GF-D8 (cell line): ENCODE results near the gene GRAMD1A.
"Not testable (repeated sequence)": the region's sequence is repeated elsewhere in the genome, so short reads cannot be mapped to it uniquely, and the experiment has no call there.

Experiments used
- DNase-seq: peaks from one replicate; lab custom pipeline; 2025; lab: John Stamatoyannopoulos, UW

Gene GRAMD1A

DNA sequence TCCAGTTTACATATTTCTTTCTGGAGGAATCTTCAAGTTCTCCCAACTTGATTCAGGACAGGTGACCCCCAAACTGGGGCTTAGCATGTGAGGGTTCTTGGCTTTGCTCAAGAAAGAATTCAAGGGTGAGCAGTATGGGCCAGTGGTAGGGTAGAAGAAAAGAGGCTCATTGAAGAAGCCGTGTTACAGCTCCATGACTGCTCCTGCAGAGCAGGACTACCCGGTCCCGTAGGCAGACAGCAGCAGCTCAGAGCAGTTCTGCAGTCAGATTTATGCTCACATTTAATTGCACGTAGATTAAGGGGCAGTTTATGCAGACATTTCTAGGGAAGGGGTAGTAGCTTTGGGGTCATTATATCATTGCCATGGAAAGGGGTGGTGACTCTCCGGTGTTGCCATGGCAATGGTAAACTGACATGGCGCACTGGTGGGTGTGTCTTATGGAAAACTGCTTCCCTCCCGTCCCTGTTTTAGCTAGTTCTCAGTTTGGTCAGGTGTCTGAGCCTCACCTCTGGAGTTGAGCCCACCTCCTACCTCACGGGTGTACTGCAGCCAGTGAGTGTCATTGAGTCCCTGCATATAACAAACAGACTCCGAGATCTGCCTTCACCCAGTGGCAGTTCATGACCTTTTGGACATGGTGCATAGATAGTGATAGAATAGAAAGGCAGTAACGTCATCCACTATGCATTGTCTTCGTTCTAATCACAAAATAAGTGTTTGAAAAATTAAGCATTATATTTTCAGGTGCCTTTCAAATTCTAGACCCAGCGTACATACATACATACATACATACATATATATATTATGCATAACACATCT, 20.1 kb upstream of the GRAMD1A start:
- DNase-seq = no peak

DNA sequence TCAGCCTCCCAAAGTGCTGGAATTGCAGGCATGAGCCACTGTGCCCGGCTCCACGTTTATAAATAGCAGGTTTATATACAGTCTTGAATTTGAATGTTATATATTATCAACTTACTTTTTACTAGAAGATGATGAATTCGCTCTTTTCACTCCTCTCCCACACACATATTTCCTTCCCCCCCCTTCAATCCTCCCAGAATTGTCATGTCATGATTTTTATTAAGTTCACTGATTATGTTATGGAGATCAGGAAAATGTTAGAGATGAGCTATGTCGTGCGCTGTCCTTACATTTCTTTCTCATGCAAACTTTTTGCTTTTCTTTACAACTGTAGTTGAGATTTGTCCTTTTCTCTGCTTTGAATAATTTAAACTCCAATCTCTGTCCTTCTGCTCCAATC, 17.8 kb upstream of the GRAMD1A start:
- DNase-seq = no peak

DNA sequence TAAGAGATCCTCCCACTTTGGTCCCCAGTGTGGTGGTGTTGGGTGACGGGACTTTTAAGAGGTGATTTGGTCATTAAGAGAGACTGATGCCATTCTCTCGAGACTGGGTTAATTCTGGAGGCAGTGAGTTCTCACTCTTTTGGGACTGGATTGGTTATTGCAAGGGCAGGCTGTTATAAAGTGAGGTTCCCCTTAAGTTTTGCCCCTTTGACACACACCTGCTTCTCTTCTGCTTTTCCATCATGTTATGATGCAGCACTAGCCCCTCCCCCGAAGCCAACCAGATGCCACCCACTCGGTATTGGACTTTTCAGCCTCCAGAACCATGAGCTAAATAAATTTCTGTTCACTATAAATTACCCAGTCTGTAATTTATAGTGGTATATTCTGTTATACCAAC, 16.3 kb upstream of the GRAMD1A start:
- no peak for DNase-seq

DNA sequence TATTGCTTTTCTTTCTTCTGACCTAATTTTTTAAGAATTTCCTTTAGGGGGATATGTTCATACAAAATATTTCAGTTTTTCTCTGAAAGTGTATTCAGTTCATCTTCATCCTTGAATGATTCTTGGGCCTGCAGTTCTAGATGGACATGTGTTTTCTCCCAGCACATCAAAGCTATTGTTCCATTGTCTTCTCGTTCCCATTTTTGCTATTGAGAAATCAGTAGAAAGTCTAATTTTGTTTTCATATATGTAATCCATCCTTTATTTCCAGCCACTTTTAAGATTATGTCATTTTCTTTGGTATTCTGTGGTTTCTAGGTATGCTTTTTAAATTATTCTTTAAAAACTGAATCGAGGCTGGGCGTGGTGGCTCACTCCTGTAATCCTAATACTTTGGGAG, 15.8 kb upstream of the GRAMD1A start:
- no peak for DNase-seq

DNA sequence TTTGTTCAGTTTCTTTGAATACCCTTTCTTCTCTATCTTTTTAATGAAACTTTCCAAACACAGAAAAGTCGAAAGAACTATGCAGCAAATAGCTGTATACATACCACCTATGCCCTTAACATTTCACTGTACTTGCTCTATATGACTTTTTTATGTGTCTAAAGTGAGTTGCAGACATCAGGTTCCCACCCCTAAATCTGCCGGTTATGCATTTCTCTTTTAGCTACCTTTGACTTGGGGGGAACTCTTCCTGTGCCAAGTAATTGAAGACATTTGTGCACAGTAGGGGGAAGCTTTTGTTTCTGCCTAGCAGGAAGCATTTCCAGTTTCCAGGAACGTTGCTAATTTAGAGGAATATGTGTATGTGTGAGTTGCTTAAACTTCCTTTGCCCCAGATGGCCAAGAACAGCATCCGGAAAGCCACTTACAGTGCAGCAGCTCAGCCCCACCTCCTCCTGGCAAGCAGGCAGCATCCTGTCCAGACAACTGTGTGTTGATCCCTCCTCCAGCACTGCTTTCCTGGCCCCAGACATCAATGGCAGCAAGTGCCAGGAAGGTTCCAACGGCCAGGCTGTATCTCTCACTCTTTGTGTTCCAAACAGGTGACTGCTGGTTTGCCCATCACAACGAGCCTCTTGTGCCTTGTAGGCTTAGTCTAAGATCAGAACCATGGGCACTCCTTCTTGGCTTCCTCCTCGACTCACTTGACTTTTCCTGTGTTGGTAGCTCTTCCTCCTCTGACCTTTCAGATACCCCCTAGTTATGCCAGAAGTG, 14.7 kb upstream of the GRAMD1A start:
- peak; percentile 69 for DNase-seq

DNA sequence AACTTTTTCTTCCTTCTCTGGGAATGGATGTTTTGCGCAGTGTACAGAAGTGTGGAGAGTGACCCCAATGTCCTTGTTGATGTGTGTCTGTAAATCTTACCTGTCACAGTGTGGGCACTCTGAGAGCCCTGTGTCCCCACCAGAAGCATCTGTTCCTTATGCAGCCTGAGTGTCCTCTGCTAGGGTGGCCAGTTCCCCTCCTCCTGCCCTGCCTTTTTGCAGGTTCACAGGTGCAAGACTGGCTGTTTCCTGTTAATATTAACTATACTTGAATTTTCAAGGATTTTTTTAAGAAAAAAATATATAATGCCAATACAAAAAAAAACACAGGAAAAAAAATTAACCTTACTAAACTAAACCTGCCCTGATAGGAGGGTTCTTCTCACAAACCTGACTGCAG, 12.0 kb upstream of the GRAMD1A start:
- DNase-seq = no peak

DNA sequence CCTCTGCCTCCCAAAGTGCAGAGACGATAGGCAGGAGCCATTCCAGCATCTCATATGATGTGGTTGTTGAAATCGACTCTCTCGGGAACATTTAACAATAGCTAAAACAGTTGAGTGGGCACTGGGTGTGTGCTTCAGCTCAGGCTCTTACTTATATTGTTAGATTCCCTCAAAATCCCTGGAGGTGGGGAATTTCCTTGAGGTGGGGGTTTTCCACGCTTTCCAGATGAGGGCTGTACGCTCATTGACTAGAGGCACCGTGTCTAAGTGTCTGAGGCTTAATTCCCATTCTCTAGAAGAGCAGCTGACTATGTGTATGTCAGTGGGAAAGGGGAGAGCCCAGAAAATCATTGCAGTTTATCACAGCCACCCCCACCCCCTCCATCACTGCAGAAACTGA, 10.8 kb upstream of the GRAMD1A start:
- no peak for DNase-seq

DNA sequence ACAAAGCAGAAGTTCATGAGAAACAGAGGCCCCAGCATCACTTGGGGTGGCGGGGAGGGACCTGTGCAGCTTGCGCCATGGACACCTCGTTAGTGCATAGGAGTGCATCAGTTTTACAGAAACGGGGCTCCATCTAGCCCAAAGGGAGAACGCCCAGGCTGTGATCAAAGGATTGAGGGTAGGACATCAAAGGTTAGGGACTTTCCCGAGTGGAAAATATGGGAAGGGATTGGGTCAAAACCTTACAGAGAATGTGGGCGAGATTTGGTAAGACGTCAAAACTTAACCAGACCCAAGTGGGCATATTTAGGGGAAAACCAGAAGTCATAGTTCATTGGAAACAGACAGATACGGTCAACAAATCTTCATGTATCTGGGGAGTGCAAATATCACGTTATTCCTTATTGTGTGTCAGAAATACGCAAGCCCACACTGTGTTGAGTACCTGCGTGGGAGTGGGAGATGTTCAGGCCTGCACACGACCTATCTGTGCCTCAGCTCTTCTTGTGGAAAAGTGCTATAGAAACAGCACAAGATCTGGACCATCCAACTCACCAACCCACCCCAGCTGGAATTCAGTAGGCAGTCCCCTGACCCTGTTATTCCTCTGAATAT, 9.4 kb upstream of the GRAMD1A start:
- no peak for DNase-seq

DNA sequence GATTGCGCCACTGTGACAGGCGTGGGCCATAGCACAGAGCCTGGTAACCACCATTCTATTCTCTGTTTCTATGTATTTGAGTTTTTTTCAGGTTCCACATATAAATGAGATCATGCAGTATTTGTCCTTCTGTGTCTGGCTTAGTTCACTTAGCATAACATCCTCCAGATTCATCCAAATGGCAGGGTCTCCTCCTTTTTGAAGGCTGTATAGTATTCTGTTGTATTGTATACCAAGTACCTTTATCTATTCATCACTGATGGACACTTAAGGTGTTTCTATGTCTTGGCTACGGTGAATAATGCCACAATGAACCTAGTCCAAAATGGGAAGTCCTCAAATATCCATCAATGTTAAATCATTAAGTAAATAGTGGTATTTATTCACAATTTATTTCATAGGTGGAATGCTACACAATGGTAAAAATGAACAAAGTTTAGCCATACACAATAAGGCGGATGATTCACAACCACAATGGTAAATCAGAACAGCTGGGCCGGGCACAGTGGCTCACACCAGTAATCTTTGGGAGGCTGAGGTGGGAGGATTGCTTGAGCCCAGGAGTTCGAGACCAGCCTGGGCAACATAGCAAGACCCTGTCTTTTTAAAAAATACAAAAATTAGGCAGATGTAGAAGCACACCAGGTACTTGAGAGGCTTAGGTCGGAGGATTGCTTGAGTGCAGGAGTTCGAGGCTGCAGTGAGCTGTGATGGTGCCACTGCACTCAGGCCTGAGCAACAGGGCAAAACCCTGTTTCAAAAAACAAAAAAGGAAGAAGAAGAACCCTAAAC, 8.4 kb upstream of the GRAMD1A start:
- DNase-seq = no peak

DNA sequence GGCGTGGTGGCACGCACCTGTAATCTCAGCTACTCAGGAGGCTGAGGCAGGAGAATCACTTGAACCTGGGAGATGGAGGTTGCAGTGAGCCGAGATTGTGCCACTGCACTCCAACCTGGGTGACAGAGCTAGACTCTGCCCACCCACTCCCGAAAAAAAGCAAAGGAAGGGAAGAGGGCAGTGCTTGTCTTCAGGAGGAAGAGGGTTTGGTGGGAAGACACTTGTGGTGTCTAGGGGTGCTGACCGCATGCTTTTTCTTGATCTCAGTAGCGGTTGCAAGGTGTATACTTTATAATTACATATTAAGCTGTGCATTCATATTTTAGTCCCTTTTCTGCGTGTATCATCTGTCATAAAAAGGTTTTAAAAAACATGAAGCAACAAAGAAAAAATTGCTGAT, 7.5 kb upstream of the GRAMD1A start:
- DNase-seq = not testable (repeated sequence)

DNA sequence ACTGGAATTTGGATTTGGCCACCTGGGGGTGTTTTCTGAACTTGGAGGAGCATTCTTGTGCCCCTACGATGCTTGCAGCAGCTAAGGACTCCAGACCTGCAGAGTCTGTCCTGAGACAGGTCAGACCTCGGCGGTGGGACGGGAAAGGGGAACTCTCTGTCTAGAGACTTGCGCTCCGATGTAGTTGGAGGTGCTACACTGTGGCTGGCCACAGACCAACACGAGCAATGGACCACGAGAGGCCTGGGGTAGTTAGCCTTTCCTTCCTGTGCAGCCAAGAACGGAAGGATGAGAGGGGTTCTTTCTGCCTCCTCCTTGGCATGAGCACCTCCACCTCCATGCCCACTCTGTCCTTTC, 5.9 kb upstream of the GRAMD1A start:
- no peak for DNase-seq

DNA sequence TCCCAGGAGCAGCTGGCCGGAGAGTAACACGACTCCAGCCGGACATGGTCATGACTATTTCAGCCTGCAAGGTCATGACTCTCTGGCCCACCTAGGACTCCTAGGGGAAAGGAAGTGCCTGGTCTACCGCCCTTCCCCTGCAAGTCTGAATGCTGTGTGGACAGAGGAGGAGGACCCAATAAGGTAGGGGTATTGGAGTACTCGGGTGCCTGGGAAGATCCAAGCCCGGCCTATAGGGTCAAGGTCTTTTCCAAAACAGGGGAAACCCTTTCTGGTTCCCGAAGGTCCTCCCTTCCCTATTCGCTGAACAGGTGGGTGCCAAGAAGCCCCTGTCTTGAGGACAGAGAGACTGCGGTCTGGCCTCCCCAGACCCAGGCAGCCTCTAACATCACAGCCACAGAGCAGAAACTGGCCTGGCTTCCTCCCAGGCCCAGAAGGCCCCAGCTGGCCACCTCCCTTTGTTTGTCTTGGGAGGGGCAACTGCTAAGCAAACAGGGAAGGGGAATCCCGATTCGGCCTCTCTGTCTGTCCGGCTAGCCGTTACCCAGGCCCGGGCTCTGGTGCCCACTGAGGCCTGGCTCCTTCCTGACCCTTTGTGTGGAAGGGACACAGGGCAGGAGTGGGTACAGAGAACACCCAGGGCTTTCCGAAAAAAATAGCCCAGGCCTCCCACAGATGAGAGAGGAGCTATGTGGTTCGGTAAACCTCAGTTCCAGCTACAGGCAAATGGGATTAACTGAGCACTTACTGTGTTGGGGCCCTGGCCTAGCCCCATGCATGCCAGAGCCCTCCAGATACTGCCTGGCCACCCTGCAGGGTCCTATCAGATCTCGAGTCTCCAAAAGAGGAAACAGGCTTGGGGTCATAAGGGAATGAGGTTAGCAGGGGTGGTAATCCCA, 5.2 kb upstream of the GRAMD1A start:
- no peak for DNase-seq

DNA sequence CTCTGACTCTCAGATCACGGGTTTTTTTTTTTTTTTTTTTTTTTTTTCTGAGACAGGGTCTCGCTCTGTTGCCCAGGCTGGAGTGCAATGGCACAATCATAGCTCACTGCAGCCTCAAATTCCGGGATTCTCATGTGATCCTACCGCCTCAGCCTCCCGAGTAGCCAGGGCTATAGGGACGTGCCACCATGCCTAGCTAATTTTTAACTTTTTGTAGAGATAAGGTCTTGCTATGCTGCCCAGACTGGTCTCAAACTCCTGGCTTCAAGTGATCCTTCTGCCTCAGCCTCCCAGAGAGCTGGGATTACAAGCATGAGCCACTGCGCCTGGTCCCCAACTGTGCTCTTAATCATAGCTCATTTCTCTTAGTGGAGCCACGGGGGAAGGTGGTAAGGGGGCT, 4.6 kb upstream of the GRAMD1A start:
- DNase-seq = no peak

DNA sequence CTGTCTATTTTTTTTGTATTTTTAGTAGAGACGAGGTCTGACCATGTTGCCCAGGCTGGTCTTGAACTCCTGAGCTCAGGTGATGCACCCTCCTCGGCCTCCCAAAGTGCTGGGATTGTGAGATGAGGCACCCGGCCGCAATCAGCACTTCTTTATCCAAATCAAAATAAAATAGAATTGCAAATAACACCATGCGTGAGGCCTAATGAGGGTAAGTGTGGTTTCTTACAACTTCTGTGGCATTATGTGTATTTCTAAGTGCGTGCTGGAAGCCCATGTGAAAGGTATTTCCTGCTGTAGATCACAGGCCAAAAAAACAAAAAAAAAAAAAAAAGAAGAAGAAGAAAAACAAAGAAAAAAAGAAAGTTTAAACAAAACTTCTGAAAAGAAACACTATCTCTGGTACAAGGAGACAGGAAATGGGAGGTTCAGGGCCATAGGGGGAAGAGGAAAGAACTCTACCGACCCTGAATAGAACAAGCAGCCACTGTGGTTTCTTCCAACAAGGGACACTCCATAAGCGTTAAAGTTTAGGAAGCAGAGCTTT, 3.0 kb upstream of the GRAMD1A start:
- DNase-seq = peak; percentile 43

DNA sequence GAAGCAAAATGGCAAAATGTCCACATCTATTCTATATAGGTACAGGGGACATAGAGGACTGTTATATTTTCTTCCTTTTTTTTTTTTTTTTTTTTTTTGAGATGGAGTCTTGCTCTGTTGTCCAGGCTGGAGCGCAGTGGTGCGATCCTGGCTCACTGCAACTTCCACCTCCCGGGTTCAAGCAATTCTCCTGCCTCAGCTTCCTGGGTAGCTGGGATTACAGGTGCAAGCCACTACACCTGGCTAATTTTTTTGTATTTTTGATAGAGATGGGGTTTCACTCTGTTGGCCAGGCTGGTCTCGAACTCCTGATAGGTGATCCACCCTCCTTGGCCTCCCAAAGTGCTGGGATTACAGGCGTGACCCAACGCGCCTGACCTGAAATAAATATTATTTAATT, 1.9 kb upstream of the GRAMD1A start:
- DNase-seq = not testable (repeated sequence)

DNA sequence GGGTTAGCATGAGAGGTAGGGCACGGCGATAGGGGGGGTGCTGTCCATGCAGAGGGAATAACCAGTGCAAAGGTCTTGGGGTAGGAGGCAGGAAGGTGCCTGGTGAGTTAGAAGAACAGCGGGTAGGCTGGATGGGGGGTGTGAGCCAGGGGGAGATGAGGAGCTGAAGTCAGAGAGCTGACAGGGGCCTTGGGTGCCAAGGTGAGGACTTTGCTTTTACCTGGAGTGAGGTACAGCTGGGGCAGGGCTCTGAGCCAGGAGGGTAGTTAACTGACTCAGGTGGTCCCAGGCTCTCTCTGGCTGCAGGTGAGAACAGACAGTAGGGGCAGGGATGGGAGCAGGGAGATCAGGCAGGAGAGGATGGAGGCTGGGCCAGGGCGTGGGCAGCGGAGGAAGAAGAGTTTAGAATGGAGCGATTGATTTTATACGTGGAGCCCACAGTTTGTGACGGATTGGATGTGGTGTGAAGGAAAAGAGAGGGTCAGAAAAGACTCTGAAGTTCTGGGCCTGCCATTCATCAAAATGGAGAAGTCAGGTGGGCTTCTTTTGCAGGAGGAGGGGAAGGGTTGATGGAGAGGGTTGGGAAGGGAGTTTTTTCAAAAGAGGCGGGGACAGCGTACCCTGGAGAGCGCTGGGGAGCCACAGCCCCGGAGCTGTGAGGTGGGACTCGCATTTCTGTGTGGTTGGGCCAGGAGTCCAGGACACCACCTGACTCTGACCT, 1.2 kb upstream of the GRAMD1A start:
- DNase-seq = no peak

DNA sequence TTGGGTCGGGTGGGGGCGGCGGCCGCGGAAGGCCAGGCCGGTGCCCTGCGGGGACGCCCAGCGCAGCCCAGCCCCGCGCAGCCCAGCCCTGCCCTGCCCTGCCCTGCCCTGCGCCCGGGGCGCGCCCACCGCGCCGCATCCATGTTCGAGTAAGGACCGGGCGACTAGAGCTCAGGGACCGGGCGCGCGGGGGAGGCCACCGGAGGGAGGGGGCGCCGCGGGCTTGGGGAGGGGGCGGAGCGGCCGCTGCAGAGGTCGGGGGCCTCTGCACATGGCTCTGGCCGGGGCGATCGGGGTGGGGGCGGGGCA, 169 bp downstream of the GRAMD1A start:
- DNase-seq = no peak

DNA sequence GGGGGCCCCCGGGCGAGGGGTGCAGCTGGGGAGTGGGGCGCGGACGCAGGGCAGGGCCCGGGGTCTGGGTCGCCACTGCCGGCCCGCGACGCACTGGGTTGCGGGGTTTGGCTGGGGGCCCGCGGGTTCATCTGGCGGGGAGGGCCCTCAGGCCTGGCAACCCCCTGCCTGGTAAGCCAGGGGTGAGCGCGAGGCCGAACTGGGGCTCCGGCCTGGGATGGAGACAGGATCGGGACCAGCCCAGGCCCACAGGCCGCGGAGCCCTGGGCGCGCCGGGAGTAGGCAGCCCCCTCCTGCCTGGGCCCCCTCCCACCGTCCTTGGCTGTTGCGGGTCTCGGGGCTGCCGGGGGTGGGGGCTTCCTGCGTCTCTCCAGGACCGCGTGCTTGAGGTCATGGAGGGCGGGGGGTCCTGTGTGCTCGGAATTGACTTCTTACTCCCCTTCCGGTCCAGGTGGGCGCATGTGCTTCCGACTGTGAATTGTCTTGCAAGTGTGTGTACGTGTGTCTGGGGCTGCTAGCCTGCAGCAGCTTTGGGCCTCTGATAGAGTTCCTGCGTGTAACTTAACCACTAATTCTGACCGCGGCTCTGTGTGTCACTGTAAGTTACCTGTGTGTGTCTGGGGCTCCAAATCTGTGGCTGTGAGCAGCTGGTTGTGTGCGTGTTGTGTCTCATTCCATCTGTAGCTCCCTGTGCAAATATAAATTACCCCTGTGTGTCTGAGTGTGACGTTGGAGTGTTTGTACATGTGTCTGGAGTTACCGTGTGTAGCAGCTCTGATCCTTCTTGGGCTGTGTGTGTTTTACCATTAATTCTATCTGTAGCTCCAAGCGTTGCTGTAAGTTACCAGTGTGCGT, 751 bp downstream of the GRAMD1A start:
- peak; percentile 50 for DNase-seq

DNA sequence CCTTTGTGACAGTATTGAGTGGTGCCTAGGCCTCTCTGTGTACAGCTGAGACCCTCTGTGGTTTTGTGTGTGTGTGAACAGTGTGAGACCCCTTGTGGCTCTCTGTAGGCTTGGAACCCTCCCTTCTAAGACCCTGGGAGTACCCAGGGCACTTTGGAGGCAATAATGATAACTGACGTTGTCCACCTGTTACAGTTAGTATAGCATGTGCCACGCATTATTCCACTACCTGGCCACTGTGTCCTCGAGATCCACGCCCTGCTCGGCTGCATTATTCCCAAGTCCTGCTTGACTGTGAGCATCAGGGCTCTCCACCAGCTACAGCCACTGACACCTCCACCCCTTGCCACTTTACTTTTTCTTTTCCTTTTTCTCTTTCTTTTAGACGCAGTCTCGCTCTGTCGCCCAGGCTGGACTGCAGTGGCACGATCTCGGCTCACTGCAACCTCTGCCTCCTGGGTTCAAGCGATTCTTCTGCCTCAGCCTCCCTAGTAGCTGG, 2.0 kb downstream of the GRAMD1A start:
- DNase-seq = no peak
